Astrocyte of the spinal cord (primary cell): ENCODE measurements around the gene BMP5.

Experiments
- DNase-seq: peaks from one replicate; pipeline ENCODE4 v3.0.0; 2011; ENCODE audit warnings: low read depth, low spot score
- H3K4me3 ChIP-seq: 2 replicates; pipeline ENCODE4 v1.5.1; 2011; ENCODE audit warnings: low read depth, mild to moderate bottlenecking, low read length, moderate library complexity
- CTCF ChIP-seq: IDR thresholded peaks from 2 replicates; pipeline ENCODE4 v1.5.1; 2012; ENCODE audit warnings: low read depth, mild to moderate bottlenecking, low read length, inconsistent platforms
- in situ Hi-C: cut with HindIII; loops from 2 replicates; pipeline ENCODE4 v1.10.0; 2017; ENCODE audit warnings: low sequenced_read_pairs

The BMP5 gene

GRCh38 chr6:55875400-55875799 lies at the start of gene BMP5:
Gene BMP5, minus strand, starts transcription at chr6:55875590. Its CDS starts 725 bp downstream, at chr6:55874865.
- in situ Hi-C loops: no loop called here
- peak; percentile 51 for DNase-seq
- no peak for TF ChIP-seq CTCF
- peak within 1 kb of the TSS; percentile 2 for H3K4me3 ChIP-seq

- in situ Hi-C loops: no loop called here
- no peak for TF ChIP-seq CTCF
- DNase-seq: no peak
- H3K4me3 ChIP-seq: no peak overlapping the region
Measured at GRCh38 chr6:55922406-55922805, 47.0 kb upstream of the BMP5 start.

GRCh38 chr6:55919716-55920308 lies 44.4 kb upstream of the BMP5 start:
- no peak for DNase-seq
- in situ Hi-C loops: no loop called here
- no peak overlapping the region for H3K4me3 ChIP-seq
- no peak for TF ChIP-seq CTCF

- in situ Hi-C loops: no loop called here
- peak; percentile 63 for DNase-seq
- no peak overlapping the region for H3K4me3 ChIP-seq
- no peak for TF ChIP-seq CTCF
Measured at GRCh38 chr6:55918639-55919038, 43.2 kb upstream of the BMP5 start.

GRCh38 chr6:55917751-55918415 lies 42.5 kb upstream of the BMP5 start:
- in situ Hi-C loops: no loop called here
- TF ChIP-seq CTCF: no peak
- peak; percentile 29 for DNase-seq
- no peak overlapping the region for H3K4me3 ChIP-seq

GRCh38 chr6:55916188-55916587 lies 40.8 kb upstream of the BMP5 start:
- TF ChIP-seq CTCF: no peak
- in situ Hi-C loops: no loop called here
- peak; percentile 52 for DNase-seq
- no peak overlapping the region for H3K4me3 ChIP-seq
